H1 (cell line): Measurements from ENCODE around the gene TAGLN2.

Experiments
- CEBPB ChIP-seq: IDR thresholded peaks from 2 replicates; pipeline ENCODE4 v1.6.1; 2012; ENCODE audit warnings: low read depth, low read length
- EZH2 ChIP-seq: fragments of 200-600 bp; sonication (generic); IDR thresholded peaks from 2 replicates; pipeline ENCODE4 v1.7.1; 2012; ENCODE audit warnings: low read depth, mild to moderate bottlenecking, moderate library complexity, low read length, inconsistent platforms; ENCODE audit not compliant: severe bottlenecking
- GTF2F1 ChIP-seq: IDR thresholded peaks from 2 replicates; pipeline ENCODE4 v1.6.1; 2012; ENCODE audit warnings: low read depth, low read length, improper control_type of control experiment, borderline replicate concordance
- HDAC2 ChIP-seq, 2 experiments: fragments of 300-600 bp in 1 of 2; sonication (generic) in 1 of 2; IDR thresholded peaks; 2 replicates each; pipeline ENCODE4 v1.6.1; 2011 to 2012; ENCODE audit warnings: low read depth in 2 of 2, low read length in 2 of 2, mild to moderate bottlenecking in 2 of 2, moderate library complexity in 2 of 2, borderline replicate concordance in 1 of 2, inconsistent platforms in 1 of 2
- KDM1A ChIP-seq: fragments of 200-600, 300-600 bp; sonication (generic); IDR thresholded peaks from 2 replicates; pipeline ENCODE4 v1.7.1; 2016; ENCODE audit warnings: mild to moderate bottlenecking, low read length, borderline replicate concordance
- POLR2A ChIP-seq, 2 experiments: IDR thresholded peaks; 1 replicate in 1 of 2; 2 replicates in 1 of 2; pipeline ENCODE4 v1.6.1; 2011; ENCODE audit warnings: low read depth in 2 of 2, low read length in 2 of 2, mild to moderate bottlenecking in 2 of 2; ENCODE audit errors: control extremely low read depth in 1 of 2
- POLR2AphosphoS5 ChIP-seq: IDR thresholded peaks from 2 replicates; pipeline ENCODE4 v1.6.1; 2011; ENCODE audit warnings: low read depth, low read length
- RAD21 ChIP-seq, 2 experiments: IDR thresholded peaks in 1 of 2; conservative IDR thresholded peaks in 1 of 2; 2 replicates each; pipeline ENCODE4 v1.6.1; 2011; ENCODE audit warnings: low read depth in 2 of 2, low read length in 2 of 2, improper control_type of control experiment in 1 of 2, inconsistent platforms in 1 of 2, mild to moderate bottlenecking in 1 of 2, moderate library complexity in 1 of 2
- RFX5 ChIP-seq: IDR thresholded peaks from 2 replicates; pipeline ENCODE4 v1.6.1; 2011; ENCODE audit warnings: low read depth, low read length, improper control_type of control experiment, borderline replicate concordance
- SRF ChIP-seq: IDR thresholded peaks from 2 replicates; pipeline ENCODE4 v1.6.1; 2011; ENCODE audit warnings: mild to moderate bottlenecking, low read depth, low read length, moderate library complexity
- YY1 ChIP-seq: IDR thresholded peaks from 2 replicates; pipeline ENCODE4 v1.6.1; 2011; ENCODE audit warnings: low read depth, mild to moderate bottlenecking, low read length
- ZNF274 ChIP-seq: IDR thresholded peaks from 2 replicates; pipeline ENCODE4 v1.7.0; 2012; ENCODE audit warnings: low read length, borderline replicate concordance; ENCODE audit errors: extremely low read depth
- TF ChIP-seq, protein P1 (sequence below), 3 experiments: IDR thresholded peaks; 1 replicate in 2 of 3; 2 replicates in 1 of 3; pipeline versions ENCODE4 v1.5.1 to v1.6.1; 2011; ENCODE audit warnings: low read length in 3 of 3, mild to moderate bottlenecking in 3 of 3, inconsistent platforms in 2 of 3, low read depth in 1 of 3, moderate library complexity in 1 of 3; ENCODE audit not compliant: insufficient read depth in 1 of 3; ENCODE audit errors: control extremely low read depth in 1 of 3
- TF ChIP-seq, protein P2 (sequence below): IDR thresholded peaks from 2 replicates; pipeline ENCODE4 v1.6.1; 2012; ENCODE audit warnings: inconsistent platforms

DNA sequence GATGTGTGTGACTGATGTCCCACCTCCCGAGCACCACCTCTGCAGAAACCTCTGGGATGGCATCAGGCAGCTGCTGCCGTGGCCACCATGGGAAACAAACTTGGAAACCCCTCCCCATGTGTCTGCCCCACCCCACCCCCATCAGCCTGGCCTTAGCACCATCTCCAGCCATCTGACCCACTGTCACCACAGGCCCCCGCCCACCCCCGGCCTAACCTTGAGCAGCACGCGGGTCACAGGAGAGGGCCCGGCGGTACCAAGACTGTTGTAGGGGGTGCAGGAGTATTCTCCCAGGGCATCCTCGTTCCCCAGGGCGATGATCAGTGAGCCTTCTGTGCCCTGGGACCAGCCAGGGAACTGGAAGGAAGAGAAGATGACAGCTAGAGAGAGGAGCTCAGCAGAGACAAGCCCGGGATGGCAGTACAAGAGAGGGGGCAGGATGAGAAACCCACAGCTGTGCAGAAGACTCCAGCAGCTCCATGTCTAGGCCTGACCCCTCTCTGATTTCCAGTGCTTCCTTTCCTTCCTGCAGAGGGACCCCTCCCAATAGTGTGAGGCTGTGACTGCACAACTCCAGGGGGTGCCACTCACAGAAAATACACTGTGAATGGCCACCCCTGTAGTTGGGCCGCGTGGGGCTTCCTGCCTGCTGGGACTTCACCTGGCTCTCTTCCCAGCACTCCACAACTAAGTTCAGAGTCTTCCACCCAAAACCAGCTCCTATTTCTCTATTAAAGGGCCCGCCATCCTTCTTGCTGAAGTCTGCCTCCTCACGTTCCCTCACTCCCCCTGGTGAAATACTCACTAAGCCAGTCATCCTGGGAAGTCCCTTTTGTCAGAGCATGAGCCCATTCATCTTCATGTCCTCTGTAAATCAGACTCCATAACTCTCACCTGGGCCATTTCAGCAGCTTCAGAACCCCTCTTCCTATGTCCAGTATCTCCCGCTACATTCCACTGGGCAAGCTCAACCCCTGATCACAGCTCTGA lies 7.3 kb upstream of the TAGLN2 start:
- TF ChIP-seq, protein P1, sequence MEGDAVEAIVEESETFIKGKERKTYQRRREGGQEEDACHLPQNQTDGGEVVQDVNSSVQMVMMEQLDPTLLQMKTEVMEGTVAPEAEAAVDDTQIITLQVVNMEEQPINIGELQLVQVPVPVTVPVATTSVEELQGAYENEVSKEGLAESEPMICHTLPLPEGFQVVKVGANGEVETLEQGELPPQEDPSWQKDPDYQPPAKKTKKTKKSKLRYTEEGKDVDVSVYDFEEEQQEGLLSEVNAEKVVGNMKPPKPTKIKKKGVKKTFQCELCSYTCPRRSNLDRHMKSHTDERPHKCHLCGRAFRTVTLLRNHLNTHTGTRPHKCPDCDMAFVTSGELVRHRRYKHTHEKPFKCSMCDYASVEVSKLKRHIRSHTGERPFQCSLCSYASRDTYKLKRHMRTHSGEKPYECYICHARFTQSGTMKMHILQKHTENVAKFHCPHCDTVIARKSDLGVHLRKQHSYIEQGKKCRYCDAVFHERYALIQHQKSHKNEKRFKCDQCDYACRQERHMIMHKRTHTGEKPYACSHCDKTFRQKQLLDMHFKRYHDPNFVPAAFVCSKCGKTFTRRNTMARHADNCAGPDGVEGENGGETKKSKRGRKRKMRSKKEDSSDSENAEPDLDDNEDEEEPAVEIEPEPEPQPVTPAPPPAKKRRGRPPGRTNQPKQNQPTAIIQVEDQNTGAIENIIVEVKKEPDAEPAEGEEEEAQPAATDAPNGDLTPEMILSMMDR (IDR thresholded peaks at IDR 0.05; ENCODE audit: control extremely low read depth in 1 of 3, insufficient read depth in 1 of 3, low read depth in 1 of 3, low read length in 3 of 3), result no peak
- TF ChIP-seq EZH2 (no peak), ZNF274 (no peak), POLR2A (IDR thresholded peaks at IDR 0.05; ENCODE audit: control extremely low read depth in 1 of 2, low read depth in 2 of 2, low read length in 2 of 2) (no peak), RFX5 (no peak), POLR2AphosphoS5 (no peak), SRF (no peak), KDM1A (no peak), RAD21 (IDR thresholded peaks at IDR 0.05 in 1 of 2, conservative IDR thresholded peaks at IDR 0.05 in 1 of 2; ENCODE audit: low read depth in 2 of 2, low read length in 2 of 2) (no peak), YY1 (no peak), CEBPB (no peak), GTF2F1 (no peak), HDAC2 (IDR thresholded peaks at IDR 0.05; ENCODE audit: borderline replicate concordance in 1 of 2, low read depth in 2 of 2, low read length in 2 of 2) (no peak)
- TF ChIP-seq, protein P2, sequence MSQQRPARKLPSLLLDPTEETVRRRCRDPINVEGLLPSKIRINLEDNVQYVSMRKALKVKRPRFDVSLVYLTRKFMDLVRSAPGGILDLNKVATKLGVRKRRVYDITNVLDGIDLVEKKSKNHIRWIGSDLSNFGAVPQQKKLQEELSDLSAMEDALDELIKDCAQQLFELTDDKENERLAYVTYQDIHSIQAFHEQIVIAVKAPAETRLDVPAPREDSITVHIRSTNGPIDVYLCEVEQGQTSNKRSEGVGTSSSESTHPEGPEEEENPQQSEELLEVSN, result no peak
